AG10803 (cell line): ENCODE results near the gene TXNL4A.

Source experiments
- DNase-seq: peaks from one replicate; pipeline ENCODE4 v3.0.0; 2010; ENCODE audit warnings: low read depth
- H3K4me3 ChIP-seq: 2 replicates; pipeline ENCODE4 v1.5.1; 2011; ENCODE audit warnings: mild to moderate bottlenecking, low read length, control low read depth
- CTCF ChIP-seq: conservative IDR thresholded peaks from 2 replicates; pipeline ENCODE4 v1.5.1; 2011; ENCODE audit warnings: mild to moderate bottlenecking, low read length, control low read depth, inconsistent platforms

TXNL4A gene

GRCh38 chr18:79988451-79989194 is at the start of gene TXNL4A:
Gene TXNL4A, minus strand, starts transcription at chr18:79988563. Its CDS starts 171 bp downstream, at chr18:79988392.
- TF ChIP-seq CTCF, result no peak
- peak; percentile 86 for DNase-seq
- H3K4me3 ChIP-seq, result peak within 1 kb of the TSS; percentile 98

DNA sequence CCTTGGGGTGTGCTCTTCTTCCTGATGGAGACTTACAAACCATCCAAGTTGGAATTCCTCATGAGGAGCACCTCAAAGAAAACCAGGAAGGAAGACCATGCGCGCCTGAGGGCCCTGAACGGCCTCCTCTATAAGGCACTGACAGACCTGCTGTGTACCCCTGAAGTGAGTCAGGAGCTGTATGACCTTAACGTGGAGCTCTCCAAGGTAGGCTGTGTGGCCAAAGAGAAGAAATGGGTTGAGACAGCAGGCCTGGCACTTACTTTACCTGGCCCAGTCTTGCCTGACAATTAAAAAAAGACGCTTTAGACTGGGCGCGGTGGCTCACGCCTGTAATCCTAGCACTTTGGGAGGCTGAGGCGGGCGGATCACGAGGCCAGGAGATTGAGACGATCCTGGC is 48.9 kb upstream of the TXNL4A start:
- no peak for DNase-seq
- TF ChIP-seq CTCF, result no peak
- H3K4me3 ChIP-seq, result no peak overlapping the region

GRCh38 chr18:80035997-80036396 is 47.6 kb upstream of the TXNL4A start:
- H3K4me3 ChIP-seq, result no peak overlapping the region; the same call in 1 of the 2 replicates
- TF ChIP-seq CTCF, result no peak
- DNase-seq, result no peak

GRCh38 chr18:80034852-80035406 is 46.6 kb upstream of the TXNL4A start:
- peak overlapping the region; percentile 94 for H3K4me3 ChIP-seq
- TF ChIP-seq CTCF, result no peak
- DNase-seq, result no peak

DNA sequence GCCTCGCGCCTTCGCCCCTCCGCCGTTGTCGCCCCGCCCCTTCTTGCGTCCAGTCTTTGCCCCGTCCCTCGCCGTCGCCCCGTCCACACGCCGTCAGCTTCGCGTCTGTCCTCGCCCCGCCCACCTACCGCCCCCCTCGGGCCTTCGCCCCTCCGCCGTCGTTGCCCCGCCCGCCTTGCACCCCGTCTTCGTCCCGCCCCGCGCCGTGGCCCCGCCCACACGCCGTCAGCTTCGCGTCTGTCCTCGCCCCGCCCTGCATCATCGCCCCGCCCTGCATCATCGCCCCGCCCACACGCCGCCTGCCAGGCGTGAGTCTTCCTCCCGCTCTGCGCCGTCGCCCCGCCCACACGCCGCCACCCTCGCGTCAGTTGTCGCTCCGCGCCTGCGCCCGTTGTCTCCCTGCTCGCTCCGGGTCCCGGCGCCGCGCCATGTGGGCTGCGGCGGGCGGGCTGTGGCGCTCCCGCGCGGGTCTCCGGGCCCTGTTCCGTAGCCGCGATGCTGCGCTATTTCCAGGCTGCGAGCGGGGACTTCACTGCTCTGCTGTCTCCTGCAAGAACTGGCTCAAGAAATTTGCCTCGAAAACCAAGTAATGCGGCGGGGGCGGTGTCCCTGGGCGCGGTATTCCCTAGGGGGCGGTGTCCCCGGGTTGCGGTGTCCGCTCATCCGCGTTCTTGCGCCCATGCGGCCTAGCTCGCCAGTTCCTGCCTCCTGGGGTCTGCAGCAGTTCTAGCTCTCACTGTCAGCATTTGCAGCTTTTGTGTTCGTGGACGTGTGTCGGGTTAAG is 45.9 kb upstream of the TXNL4A start, which contains the start of gene RBFA:
Gene RBFA, plus strand, starts transcription at position 367 of the 784 bp plus-strand sequence. Its CDS starts 62 bp downstream, at position 429.
- peak within 1 kb of the TSS; percentile 94 for H3K4me3 ChIP-seq
- DNase-seq, result peak; percentile 98
- peak; percentile 3; the same call in 1 of the 2 replicates for TF ChIP-seq CTCF

- H3K4me3 ChIP-seq, result peak overlapping the region; percentile 81
- peak; percentile 50 for DNase-seq
- no peak for TF ChIP-seq CTCF
Measured at GRCh38 chr18:80033181-80034067, 45.1 kb upstream of the TXNL4A start.
